ENCODE measurements around the gene GART.

DNA sequence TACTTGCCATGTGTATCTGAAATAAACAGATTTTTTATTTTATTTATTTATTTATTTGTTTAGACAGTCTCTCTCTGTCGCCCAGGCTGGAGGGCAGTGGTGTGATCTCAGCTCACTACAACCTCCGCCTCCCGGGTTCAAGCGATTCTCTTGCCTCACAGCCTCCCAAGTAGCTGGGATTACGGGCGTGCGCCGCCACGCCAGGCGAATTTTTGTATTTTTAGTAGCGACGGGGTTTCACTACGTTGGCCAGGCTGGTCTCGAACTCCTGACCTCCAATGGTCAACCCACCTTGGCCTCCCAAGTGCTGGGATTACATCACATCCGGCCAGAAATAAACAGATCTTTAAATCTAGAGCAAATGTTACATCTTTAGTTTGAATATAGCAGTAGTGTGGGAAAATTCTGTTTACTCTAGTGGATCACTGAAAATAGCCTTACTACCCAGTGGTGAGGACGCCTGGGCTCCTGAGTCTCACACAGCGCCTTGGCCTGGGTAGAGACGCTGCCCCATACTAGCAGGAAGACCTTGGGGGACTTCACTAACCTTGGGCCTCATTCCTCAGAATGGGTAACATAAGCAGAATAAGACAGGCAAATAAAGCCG lies 709 bp downstream of the GART start:
- TF ChIP-seq ZNF274 (IDR thresholded peaks at IDR 0.05; ENCODE audit: low read depth, low read length) (no peak), YY1 (IDR thresholded peaks at IDR 0.05; ENCODE audit: insufficient read depth, insufficient read length) (no peak), SUZ12 (IDR thresholded peaks at IDR 0.05; ENCODE audit: extremely low read depth, insufficient read depth, insufficient read length) (no peak)
